ENCODE measurements around the gene MPI.
A peak's percentile ranks its signal among the peaks of the same experiment; 100 is the strongest.

GRCh38 chr15:74901612-74902063 lies 11.8 kb downstream of the MPI start:
- TF ChIP-seq POLR2A (IDR thresholded peaks at IDR 0.05) (no peak), CTCF (IDR thresholded peaks at IDR 0.05) (peak; percentile 72 to 95 (median 74))
